Ovary (tissue), 9 donors: ENCODE data around the gene CACNA1D. TPM values are rescaled to one million over a fixed set of nuclear protein-coding genes. Genes with fewer than 3 reads are reported as not detected.

Source experiments
- DNase-seq, 5 donors: peaks; one replicate each; pipeline ENCODE4 v3.0.0-alpha.2; 2019 to 2020
- H3K27ac ChIP-seq, 2 donors: fragments of 200-600 bp; one replicate each; pipeline versions ENCODE4 v1.5.1 to v1.8.0; 2019 to 2022
- H3K27me3 ChIP-seq: fragments of 200-600 bp; one replicate; pipeline ENCODE4 v1.8.0; 2022
- H3K36me3 ChIP-seq: fragments of 200-600 bp; sonication (generic); one replicate; pipeline ENCODE4 v1.5.1; 2019
- H3K4me1 ChIP-seq: one replicate; pipeline ENCODE4 v1.8.1; 2013; ENCODE audit warnings: mild to moderate bottlenecking, moderate library complexity; ENCODE audit not compliant: insufficient read depth
- H3K4me3 ChIP-seq: fragments of 200-600 bp; sonication (generic); one replicate; pipeline ENCODE4 v1.5.1; 2017
- H3K9me3 ChIP-seq, 2 donors: fragments of 200-600 bp in 1 of 2; sonication (generic) in 1 of 2; one replicate each; pipeline versions ENCODE4 v1.5.1 to v1.8.1; 2013 to 2019; ENCODE audit warnings: mild to moderate bottlenecking in 1 of 2, moderate library complexity in 1 of 2
- EP300 ChIP-seq: sonication (generic); formaldehyde crosslinking; IDR thresholded peaks from one replicate; pipeline ENCODE4 v1.6.1; 2017; ENCODE audit warnings: antibody characterized with exemption
- POLR2A ChIP-seq: fragments of 450-650 bp; IDR thresholded peaks from one replicate; pipeline ENCODE4 v1.6.1; 2017; ENCODE audit warnings: antibody characterized with exemption, mild to moderate bottlenecking, moderate library complexity
- WGBS, 3 donors: extraction: QIAGEN DNeasy Blood & Tissue Kit in 1 of 3; methylation state at CpG; one replicate each; pipeline versions ENCODE4 v1.1.5 to v1.1.7; 2013 to 2017; 5-methylcytosine and 5-hydroxymethylcytosine counted together
- intact Hi-C, 4 donors: fragments of 100-400 bp; cut with DNase I; formaldehyde crosslinking; loops; one replicate each; pipeline versions ENCODE4 v1.11.0 to v1.15.1; 2022 to 2023
- polyA plus RNA-seq, 2 donors: library from polyadenylated mRNA; stranded (reverse); fragments of 200-250 nt in 1 of 2; fragments of 350-450 nt in 1 of 2; fragmentation: Illumina TruSeq in 1 of 2; extraction: RNeasy Lipid Tissue Mini Kit (QIAGEN cat#74804) in 1 of 2; gene quantifications; one replicate each; pipeline ENCODE4 v1.2.3, GENCODE V29; 2013 to 2014
- total RNA-seq, 7 donors: library from RNA; depleted of rRNA in 2 of 7; stranded (reverse); fragments of >200 nt in 2 of 7; fragmentation: NEBNext Ultra II Directional in 3 of 7; extraction: Animal tissue kit (Norgen Biotek cat#: 25700) in 3 of 7; gene quantifications; one replicate each; pipeline versions ENCODE4 v1.1.0 to v1.2.4, GENCODE V29; 2016 to 2023
- TF ChIP-seq, protein P1 (sequence below), 3 donors: fragments of 450-650 bp in 2 of 3; fragments of 200-600 bp in 1 of 3; IDR thresholded peaks; one replicate each; pipeline versions ENCODE4 v1.5.1 to v1.8.0; 2016 to 2022; ENCODE audit warnings: antibody characterized with exemption in 3 of 3, mild to moderate bottlenecking in 1 of 3
- donor health status: DM: no; HTN: no; CAD: no; lungs with moderate emphysema.
- donor health status: DM: no; HTN: no; CAD: no.
- donor health status: Bipolar disorder and iron deficiency.
- donor health status: DM: yes; HTN: yes; CAD: no.
- donor health status: DM: no; HTN: no; CAD: no.
- donor health status: DM: yes; HTN: yes; CAD: no.

The CACNA1D gene
- total and polyA plus RNA-seq, 9 donors, result 0.23 to 9.3 (median 5.1) TPM

DNA sequence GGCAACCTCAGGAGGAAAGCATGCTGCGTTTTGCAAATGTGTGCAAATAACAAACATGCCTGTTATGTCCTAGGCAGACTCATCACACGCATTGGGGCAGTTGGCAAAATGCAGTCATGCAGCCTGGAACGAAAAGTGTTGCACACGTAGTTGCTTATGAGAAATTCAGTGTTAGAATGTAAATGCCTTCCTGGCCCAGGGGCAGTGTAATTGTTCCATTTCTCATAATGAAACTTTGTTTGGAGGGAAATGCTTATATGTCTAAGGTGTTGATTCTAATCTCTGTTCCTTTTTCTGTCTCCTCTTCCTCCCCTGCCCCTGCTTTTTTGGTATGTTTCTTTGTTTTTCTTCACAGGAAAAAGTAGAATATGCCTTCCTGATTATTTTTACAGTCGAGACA, 156.0 kb downstream of the CACNA1D start:
- H3K27ac ChIP-seq, result no peak overlapping the region
- TF ChIP-seq POLR2A (no peak), EP300 (no peak)
- TF ChIP-seq, protein P1, sequence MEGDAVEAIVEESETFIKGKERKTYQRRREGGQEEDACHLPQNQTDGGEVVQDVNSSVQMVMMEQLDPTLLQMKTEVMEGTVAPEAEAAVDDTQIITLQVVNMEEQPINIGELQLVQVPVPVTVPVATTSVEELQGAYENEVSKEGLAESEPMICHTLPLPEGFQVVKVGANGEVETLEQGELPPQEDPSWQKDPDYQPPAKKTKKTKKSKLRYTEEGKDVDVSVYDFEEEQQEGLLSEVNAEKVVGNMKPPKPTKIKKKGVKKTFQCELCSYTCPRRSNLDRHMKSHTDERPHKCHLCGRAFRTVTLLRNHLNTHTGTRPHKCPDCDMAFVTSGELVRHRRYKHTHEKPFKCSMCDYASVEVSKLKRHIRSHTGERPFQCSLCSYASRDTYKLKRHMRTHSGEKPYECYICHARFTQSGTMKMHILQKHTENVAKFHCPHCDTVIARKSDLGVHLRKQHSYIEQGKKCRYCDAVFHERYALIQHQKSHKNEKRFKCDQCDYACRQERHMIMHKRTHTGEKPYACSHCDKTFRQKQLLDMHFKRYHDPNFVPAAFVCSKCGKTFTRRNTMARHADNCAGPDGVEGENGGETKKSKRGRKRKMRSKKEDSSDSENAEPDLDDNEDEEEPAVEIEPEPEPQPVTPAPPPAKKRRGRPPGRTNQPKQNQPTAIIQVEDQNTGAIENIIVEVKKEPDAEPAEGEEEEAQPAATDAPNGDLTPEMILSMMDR (IDR thresholded peaks at IDR 0.05), result no peak
- peaks cover 2% of the 10 kb centered on the region for H3K4me1 ChIP-seq
- DNase-seq, result no peak
- no peaks in the 10 kb centered on the region for H3K36me3 ChIP-seq
- H3K27me3 ChIP-seq, result no peaks in the 10 kb centered on the region
- H3K4me3 ChIP-seq, result no peak overlapping the region
- no peaks in the 10 kb centered on the region for H3K9me3 ChIP-seq
- WGBS, 3 donors, result 80 to 81% (median 81%) methylated on average over 5 of the region's 5 CpGs
- intact Hi-C loops, result no loop called here

DNA sequence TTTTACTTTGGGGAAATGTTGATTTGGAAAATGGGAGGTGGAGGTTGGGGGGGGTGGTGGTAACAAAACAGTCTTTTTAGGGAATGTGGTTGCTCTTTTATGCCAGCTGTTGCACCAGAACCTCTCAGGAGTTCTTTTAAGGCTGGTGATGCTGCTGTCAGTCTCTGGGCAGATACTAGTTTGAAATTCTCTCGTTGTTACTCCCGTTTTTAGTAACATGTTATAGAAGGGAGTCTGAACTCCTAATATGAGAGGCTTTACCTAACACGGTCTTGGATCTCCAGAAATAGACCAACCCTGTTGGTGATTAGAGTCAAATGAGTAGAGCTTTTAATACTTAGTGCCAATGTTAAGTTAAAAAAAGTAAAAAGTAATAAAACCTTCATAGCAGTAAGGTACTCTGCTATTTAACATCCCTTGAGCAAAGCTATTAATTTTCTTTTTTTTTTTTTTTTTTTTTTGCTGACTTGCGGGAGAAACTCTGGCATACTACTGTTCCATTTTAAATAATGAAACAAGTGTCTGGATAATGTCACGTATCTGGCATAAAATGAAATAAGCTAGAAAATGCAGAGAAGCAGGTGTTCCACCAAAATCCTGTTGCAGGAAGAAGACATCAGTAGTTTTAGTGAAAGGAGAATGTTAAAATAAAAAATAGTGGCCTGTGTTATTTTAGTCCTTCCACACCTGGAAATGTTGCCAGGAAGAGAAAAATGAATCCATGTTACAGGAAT, 156.7 kb downstream of the CACNA1D start:
- TF ChIP-seq EP300, result no peak
- TF ChIP-seq POLR2A, result no peak
- TF ChIP-seq, protein P1 (IDR thresholded peaks at IDR 0.05), result no peak
- DNase-seq, result no peak
- Histone ChIP-seq H3K27me3 (no peaks in the 10 kb centered on the region), H3K4me3 (no peak overlapping the region), H3K27ac (no peak overlapping the region), H3K4me1 (peaks cover 2% of the 10 kb centered on the region), H3K9me3 (no peaks in the 10 kb centered on the region), H3K36me3 (no peaks in the 10 kb centered on the region)
- intact Hi-C loops, result no loop called here
- 76 to 87% (median 86%) methylated on average over 5 of the region's 5 CpGs for WGBS, 3 donors

DNA sequence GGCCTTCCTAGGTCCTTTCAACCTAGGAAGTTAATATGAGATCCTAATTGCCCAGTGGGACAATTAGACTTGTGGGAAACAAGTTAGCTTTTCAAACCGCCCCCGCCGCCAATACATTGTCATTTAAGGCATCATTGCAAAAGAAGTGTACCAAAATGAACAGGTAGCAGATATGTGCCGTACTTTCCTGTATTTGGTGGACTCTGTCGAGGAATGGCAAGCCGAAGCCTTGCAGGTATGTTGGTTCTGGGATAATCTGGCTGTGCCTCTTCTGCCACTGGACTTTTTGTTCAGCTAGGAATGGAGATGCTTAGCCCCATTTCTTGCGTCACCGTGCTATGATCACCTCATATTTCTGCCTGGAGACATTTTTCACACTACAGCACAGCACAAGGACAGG, 157.5 kb downstream of the CACNA1D start:
- DNase-seq, result no peak
- no peak overlapping the region for H3K27ac ChIP-seq
- no peak overlapping the region for H3K4me3 ChIP-seq
- 95 to 98% (median 97%) methylated on average over 8 of the region's 8 CpGs for WGBS, 3 donors
- H3K4me1 ChIP-seq, result peaks cover 2% of the 10 kb centered on the region
- TF ChIP-seq POLR2A, result no peak
- TF ChIP-seq EP300, result no peak
- TF ChIP-seq, protein P1 (IDR thresholded peaks at IDR 0.05), result no peak
- no peaks in the 10 kb centered on the region for H3K9me3 ChIP-seq
- no peaks in the 10 kb centered on the region for H3K36me3 ChIP-seq
- H3K27me3 ChIP-seq, result no peaks in the 10 kb centered on the region
- intact Hi-C loops, result no loop called here

DNA sequence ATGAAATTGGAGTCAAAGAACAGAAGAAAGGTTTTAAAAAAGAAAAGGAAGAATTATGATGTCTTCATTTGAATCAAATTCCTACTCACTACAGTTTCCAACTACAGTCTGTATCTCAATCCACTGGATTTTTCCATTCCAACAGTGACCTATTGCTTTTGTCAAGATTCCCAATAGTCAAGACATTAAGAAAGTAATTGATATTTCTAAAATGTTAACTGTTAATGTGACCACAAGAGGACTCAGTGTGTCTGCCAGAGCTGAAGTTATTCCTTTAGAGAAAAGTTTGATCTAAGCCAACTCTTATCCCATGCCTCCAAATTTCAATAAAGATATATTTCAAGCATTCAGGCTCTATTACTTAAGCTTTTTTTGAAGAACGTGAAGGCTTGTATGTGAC, 163.2 kb downstream of the CACNA1D start:
- no peak overlapping the region for H3K27ac ChIP-seq
- H3K4me1 ChIP-seq, result no peaks in the 10 kb centered on the region
- no peaks in the 10 kb centered on the region for H3K9me3 ChIP-seq
- TF ChIP-seq, protein P1 (IDR thresholded peaks at IDR 0.05), result no peak
- TF ChIP-seq EP300 (no peak), POLR2A (no peak)
- intact Hi-C loops, result no loop called here
- no peak overlapping the region for H3K4me3 ChIP-seq
- H3K27me3 ChIP-seq, result no peaks in the 10 kb centered on the region
- DNase-seq, result no peak
- H3K36me3 ChIP-seq, result no peaks in the 10 kb centered on the region
- 59 to 78% (median 61%) methylated on average over 1 of the region's 1 CpG for WGBS, 3 donors
